GM19372 (cell line): ENCODE results near the gene PANK1.

ENCODE experiments used
- ATAC-seq: cut with Tn5 transposase; IDR thresholded peaks from one replicate; pipeline ENCODE4 v1.9.1; 2021; ENCODE audit warnings: mild to moderate bottlenecking, low read depth, moderate library complexity; ENCODE audit not compliant: unreplicated experiment

Gene PANK1

DNA sequence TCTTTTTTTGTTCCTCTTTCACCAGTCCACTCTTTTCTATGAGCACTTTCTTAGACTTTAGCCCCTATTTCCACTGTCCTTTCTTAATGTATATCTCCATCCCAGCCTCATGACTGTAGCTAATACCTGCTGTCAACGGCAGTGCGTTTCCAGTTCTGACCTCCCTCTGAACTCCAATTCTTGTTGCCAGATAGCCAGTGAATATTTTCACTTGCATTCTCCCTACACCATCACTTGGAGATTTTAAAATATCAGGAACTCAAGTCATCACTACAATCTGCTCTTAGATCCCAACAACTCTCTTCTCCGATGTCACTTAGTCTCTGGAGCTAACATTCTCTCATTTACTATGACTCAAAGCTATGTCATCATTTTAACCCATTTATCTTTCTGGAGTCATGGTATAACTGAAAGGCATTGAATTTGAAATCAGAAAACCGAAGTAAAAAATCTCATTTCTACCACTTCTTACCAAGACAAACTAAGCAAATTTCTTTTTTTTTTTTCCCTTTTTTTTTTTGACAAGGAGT, 104.6 kb downstream of the PANK1 start:
- ATAC-seq = no peak

- ATAC-seq = no peak
These were observed 107.7 kb downstream of the PANK1 start for GRCh38 chr10:89537364-89537763.

- ATAC-seq = no peak
These were observed 109.1 kb downstream of the PANK1 start for GRCh38 chr10:89536013-89536354.

- no peak for ATAC-seq
These were observed 109.7 kb downstream of the PANK1 start, which contains the start of gene SLC16A12 for GRCh38 chr10:89535171-89536012. Gene SLC16A12, minus strand, starts transcription at chr10:89535594. Its CDS starts 73,016 bp downstream, at chr10:89462578.

DNA sequence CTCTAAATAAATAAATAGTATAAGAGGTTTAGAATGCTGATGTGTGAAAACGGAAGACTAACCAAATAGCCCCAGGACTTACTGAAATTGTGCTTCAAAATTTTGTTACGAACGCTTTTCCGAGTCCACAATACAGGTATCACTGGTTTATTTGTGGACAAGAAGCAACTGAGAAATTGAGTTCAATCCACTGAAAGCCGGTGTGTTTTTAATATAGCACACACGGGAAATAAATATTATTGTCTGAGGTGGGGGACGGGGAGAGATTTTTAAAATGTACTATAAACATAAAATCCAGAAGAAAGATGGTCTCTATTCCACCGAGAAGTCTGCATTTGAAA, 110.2 kb downstream of the PANK1 start:
- no peak for ATAC-seq
